SK-N-SH (cell line): Measurements from ENCODE around the gene PYY. TPM values are rescaled to one million over a fixed set of nuclear protein-coding genes. Genes with fewer than 3 reads are reported as not detected.
"Not testable (repeated sequence)": the region's sequence is repeated elsewhere in the genome, so short reads cannot be mapped to it uniquely, and the experiment has no call there.

Source experiments
- CTCF ChIA-PET: fragments of 300-600, 350-600 bp; formaldehyde crosslinking; extraction: SDS; loops from one replicate; lab custom pipeline; 2021; lab: Yijun Ruan, JAX
- POLR2A ChIA-PET: fragments of 350-600 bp; sonication (Branson Sonifier 250); formaldehyde crosslinking; extraction: SDS; loops from one replicate; lab custom pipeline; 2020; ENCODE audit warnings: antibody characterized with exemption, inconsistent platforms; lab: Yijun Ruan, JAX
- DNase-seq: peaks from one replicate; pipeline ENCODE4 v3.0.0; 2012
- H2AFZ ChIP-seq: fragments of 200-600 bp; sonication (generic); 2 replicates; pipeline ENCODE4 v1.8.1; 2016; ENCODE audit warnings: antibody characterized with exemption, mild to moderate bottlenecking, low read depth
- H3F3A ChIP-seq: fragments of 200-600 bp; sonication (generic); replicated peaks from 2 replicates; pipeline ENCODE3; 2016; ENCODE audit warnings: antibody characterized with exemption, mild to moderate bottlenecking; ENCODE audit not compliant: insufficient read depth
- H3K27ac ChIP-seq, 2 experiments: fragments of 200-500 bp in 1 of 2; fragments of 200-600 bp in 1 of 2; sonication (Bioruptor generic) in 1 of 2; sonication (generic), shearing (Covaris generic) in 1 of 2; 2 replicates each; pipeline versions ENCODE4 v1.5.1 to v1.6.1; 2014 to 2016; ENCODE audit warnings: low read depth in 2 of 2, inconsistent platforms in 1 of 2, low read length in 1 of 2, mild to moderate bottlenecking in 1 of 2, mixed read lengths in 1 of 2
- H3K27me3 ChIP-seq: fragments of 200-600 bp; sonication (generic), shearing (Covaris generic); 2 replicates; pipeline ENCODE4 v1.6.1; 2016; ENCODE audit warnings: mixed run types; ENCODE audit not compliant: insufficient read depth
- H3K36me3 ChIP-seq, 2 experiments: fragments of 200-500 bp in 1 of 2; fragments of 200-600 bp in 1 of 2; sonication (Bioruptor generic) in 1 of 2; sonication (generic) in 1 of 2; replicated peaks in 1 of 2; 2 replicates each; pipeline versions ENCODE3 to v1.5.1; 2014 to 2016; ENCODE audit warnings: low read length in 1 of 2, mild to moderate bottlenecking in 1 of 2; ENCODE audit not compliant: insufficient read depth in 2 of 2, control insufficient read depth in 1 of 2
- H3K4me1 ChIP-seq, 2 experiments: fragments of 200-500 bp in 1 of 2; fragments of 200-600 bp in 1 of 2; sonication (Bioruptor generic) in 1 of 2; sonication (generic), shearing (Covaris generic) in 1 of 2; 2 replicates each; pipeline versions ENCODE4 v1.5.1 to v1.6.1; 2014 to 2016; ENCODE audit warnings: low read depth in 1 of 2, low read length in 1 of 2, mixed run types in 1 of 2; ENCODE audit not compliant: insufficient read depth in 2 of 2, control insufficient read depth in 1 of 2
- H3K4me2 ChIP-seq: fragments of 200-600 bp; sonication (generic), shearing (Covaris generic); 2 replicates; pipeline ENCODE4 v1.6.1; 2017; ENCODE audit warnings: mixed run types
- H3K4me3 ChIP-seq, 2 experiments: fragments of 200-500 bp in 1 of 2; fragments of 200-600 bp in 1 of 2; sonication (Bioruptor generic) in 1 of 2; sonication (generic), shearing (Covaris generic) in 1 of 2; 2 replicates each; pipeline versions ENCODE4 v1.5.1 to v1.8.1; 2014 to 2016; ENCODE audit warnings: low read depth in 2 of 2, inconsistent platforms in 1 of 2, low read length in 1 of 2, mild to moderate bottlenecking in 1 of 2, mixed read lengths in 1 of 2, moderate library complexity in 1 of 2
- H3K79me2 ChIP-seq: fragments of 200-600 bp; sonication (generic); 2 replicates; pipeline ENCODE4 v1.8.1; 2017; ENCODE audit warnings: mild to moderate bottlenecking; ENCODE audit not compliant: insufficient read depth
- H3K9ac ChIP-seq: fragments of 200-600 bp; sonication (generic); 2 replicates; pipeline ENCODE4 v1.6.1; 2017; ENCODE audit warnings: mixed run types
- H3K9me2 ChIP-seq: fragments of 200-600 bp; sonication (generic); 2 replicates; pipeline ENCODE4 v1.6.1; 2017; ENCODE audit warnings: mixed run types
- H3K9me3 ChIP-seq: fragments of 200-600 bp; sonication (generic); 2 replicates; pipeline ENCODE4 v1.6.1; 2017; ENCODE audit warnings: mixed run types, mild to moderate bottlenecking, moderate library complexity
- H4K20me1 ChIP-seq: fragments of 200-600 bp; sonication (generic); 2 replicates; pipeline ENCODE4 v1.6.1; 2017; ENCODE audit warnings: mild to moderate bottlenecking, mixed run types; ENCODE audit not compliant: insufficient read depth
- CHD2 ChIP-seq: fragments of 150-350 bp; IDR thresholded peaks from 2 replicates; pipeline ENCODE4 v1.6.1; 2018; ENCODE audit warnings: low read length; ENCODE audit not compliant: partially characterized antibody
- ELF1 ChIP-seq: IDR thresholded peaks from 2 replicates; pipeline ENCODE4 v1.4.0; 2012
- EP300 ChIP-seq, 2 experiments: IDR thresholded peaks; 2 replicates each; pipeline versions ENCODE4 v1.4.0 to v1.6.1; 2012; ENCODE audit warnings: borderline replicate concordance in 1 of 2, low read depth in 1 of 2, low read length in 1 of 2
- EZH2phosphoT487 ChIP-seq: fragments of 200-600 bp; sonication (generic); IDR thresholded peaks from 2 replicates; pipeline ENCODE4 v1.6.1; 2017; ENCODE audit warnings: low read depth, mixed run types, mild to moderate bottlenecking, antibody characterized with exemption, moderate library complexity, borderline replicate concordance
- FOSL2 ChIP-seq: IDR thresholded peaks from 2 replicates; pipeline ENCODE4 v1.4.0; 2012; ENCODE audit warnings: low read depth, mild to moderate bottlenecking, moderate library complexity, borderline replicate concordance
- FOXM1 ChIP-seq: IDR thresholded peaks from 2 replicates; pipeline ENCODE4 v1.4.0; 2012; ENCODE audit warnings: low read depth, mild to moderate bottlenecking
- GABPA ChIP-seq: IDR thresholded peaks from 2 replicates; pipeline ENCODE4 v1.4.0; 2012; ENCODE audit warnings: low read depth, mild to moderate bottlenecking
- GATA2 ChIP-seq: sonication (generic); formaldehyde crosslinking; IDR thresholded peaks from 2 replicates; pipeline ENCODE4 v1.5.0; 2020; ENCODE audit warnings: mild to moderate bottlenecking, missing genetic modification reagents
- JUND ChIP-seq: IDR thresholded peaks from 2 replicates; pipeline ENCODE4 v1.4.0; 2012
- NFIC ChIP-seq: IDR thresholded peaks from 2 replicates; pipeline ENCODE4 v1.4.0; 2012; ENCODE audit warnings: borderline replicate concordance
- NRF1 ChIP-seq: IDR thresholded peaks from 2 replicates; pipeline ENCODE4 v1.6.1; 2012; ENCODE audit warnings: low read depth, mild to moderate bottlenecking, low read length
- RXRA ChIP-seq: IDR thresholded peaks from 2 replicates; pipeline ENCODE4 v1.4.0; 2012; ENCODE audit warnings: low read depth, mild to moderate bottlenecking, borderline replicate concordance
- SMC3 ChIP-seq: IDR thresholded peaks from 2 replicates; pipeline ENCODE4 v1.6.1; 2012; ENCODE audit warnings: low read depth, low read length, improper control_type of control experiment
- TAF1 ChIP-seq: IDR thresholded peaks from 2 replicates; pipeline ENCODE4 v1.6.1; 2012; ENCODE audit warnings: low read depth, mild to moderate bottlenecking, low read length, moderate library complexity, borderline replicate concordance
- TEAD4 ChIP-seq: IDR thresholded peaks from 2 replicates; pipeline ENCODE4 v1.4.0; 2012; ENCODE audit warnings: mild to moderate bottlenecking, borderline replicate concordance; ENCODE audit not compliant: insufficient read depth
- WGBS: methylation state at CpG from one replicate; pipeline ENCODE4 v1.1.6; 2017; ENCODE audit warnings: low lambda C conversion rate; 5-methylcytosine and 5-hydroxymethylcytosine counted together
- polyA plus RNA-seq, 3 experiments: library from polyadenylated mRNA; depleted of rRNA; stranded (reverse); fragments of >200 nt; gene quantifications; 2 replicates each; pipeline ENCODE4 v1.2.3, GENCODE V29; 2012
- TF ChIP-seq, protein P1 (sequence below): fragments of 150-350 bp; IDR thresholded peaks from 2 replicates; pipeline ENCODE4 v1.6.1; 2017; ENCODE audit warnings: antibody characterized with exemption, low read length, low read depth, borderline replicate concordance
- TF ChIP-seq, protein P2 (sequence below): fragments of 200-600 bp; sonication (generic); IDR thresholded peaks from 2 replicates; pipeline ENCODE4 v1.6.1; 2017; ENCODE audit warnings: antibody characterized with exemption, mild to moderate bottlenecking, moderate library complexity
- TF ChIP-seq, protein P3 (sequence below): IDR thresholded peaks from 2 replicates; pipeline ENCODE4 v1.4.0; 2012; ENCODE audit warnings: low read depth, borderline replicate concordance

The PYY gene
- polyA plus RNA-seq, 1 of the 3 experiments (the other 2 are of a cell fraction), result 0.21 TPM

DNA sequence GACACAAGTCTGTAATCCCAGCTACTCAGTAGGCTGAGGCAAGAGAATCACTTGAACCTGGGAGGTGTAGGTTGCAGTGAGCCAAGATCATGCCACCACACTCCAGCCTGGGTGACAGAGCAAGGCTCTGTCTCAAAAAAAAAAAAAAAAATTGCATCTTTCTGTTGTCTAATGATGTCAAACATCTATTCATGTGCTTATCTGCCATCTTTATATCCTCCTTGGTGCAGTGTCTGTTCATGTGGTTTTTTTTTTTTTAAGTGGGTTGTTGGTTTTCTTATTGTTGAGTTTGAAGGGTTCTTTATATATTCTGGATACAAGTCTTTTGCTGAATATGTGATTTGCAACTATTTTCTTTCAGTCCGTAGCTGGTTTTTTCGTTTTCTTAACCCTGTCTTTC is 17.7 kb upstream of the PYY start:
- H3K9ac ChIP-seq, result not testable (repeated sequence)

DNA sequence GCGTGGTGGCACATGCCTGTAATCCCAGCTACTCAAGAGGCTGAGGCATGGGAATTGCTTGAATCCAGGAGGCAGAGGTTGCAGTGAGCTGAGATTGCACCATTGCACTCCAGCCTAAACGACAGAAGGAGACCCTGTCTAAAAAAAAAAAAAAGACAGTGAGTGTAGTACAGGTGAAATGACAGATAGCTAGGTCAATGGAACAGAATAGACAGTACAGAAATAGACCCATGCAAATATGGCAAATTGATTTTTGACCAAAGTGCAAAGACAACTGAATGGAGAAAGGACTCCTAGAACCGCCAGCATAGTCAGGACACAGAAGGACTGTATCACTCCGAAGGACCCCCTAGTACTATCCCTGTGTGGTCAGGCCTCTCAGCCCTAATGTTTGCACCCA is 16.6 kb upstream of the PYY start:
- Histone ChIP-seq H3K9me3 (no peaks in the 10 kb centered on the region), H3K36me3 (no peaks in the 10 kb centered on the region), H2AFZ (no peak overlapping the region), H3K79me2 (no peaks in the 10 kb centered on the region), H3K4me3 (no peak overlapping the region), H3K4me1 (peaks cover 0 to 15% of the 10 kb centered on the region in 2 experiments; a peak in 2 of 4 replicates), H3K27me3 (no peaks in the 10 kb centered on the region; the same call in 1 of the 2 replicates), H3K9ac (no peak overlapping the region), H3F3A (no peaks in the 10 kb centered on the region), H3K4me2 (no peak overlapping the region), H3K27ac (no peak overlapping the region), H4K20me1 (no peaks in the 10 kb centered on the region), H3K9me2 (no peaks in the 10 kb centered on the region)
- TF ChIP-seq RXRA (no peak), ELF1 (no peak), EP300 (IDR thresholded peaks at IDR 0.05; ENCODE audit: borderline replicate concordance in 1 of 2, low read depth in 1 of 2, low read length in 1 of 2) (no peak), JUND (no peak), EZH2phosphoT487 (no peak), SMC3 (no peak), NFIC (no peak), GATA2 (no peak), TEAD4 (no peak), TAF1 (no peak), NRF1 (no peak), FOXM1 (no peak), FOSL2 (no peak), GABPA (no peak), CHD2 (no peak)
- TF ChIP-seq, protein P1, sequence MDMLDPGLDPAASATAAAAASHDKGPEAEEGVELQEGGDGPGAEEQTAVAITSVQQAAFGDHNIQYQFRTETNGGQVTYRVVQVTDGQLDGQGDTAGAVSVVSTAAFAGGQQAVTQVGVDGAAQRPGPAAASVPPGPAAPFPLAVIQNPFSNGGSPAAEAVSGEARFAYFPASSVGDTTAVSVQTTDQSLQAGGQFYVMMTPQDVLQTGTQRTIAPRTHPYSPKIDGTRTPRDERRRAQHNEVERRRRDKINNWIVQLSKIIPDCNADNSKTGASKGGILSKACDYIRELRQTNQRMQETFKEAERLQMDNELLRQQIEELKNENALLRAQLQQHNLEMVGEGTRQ, result no peak
- TF ChIP-seq, protein P2, sequence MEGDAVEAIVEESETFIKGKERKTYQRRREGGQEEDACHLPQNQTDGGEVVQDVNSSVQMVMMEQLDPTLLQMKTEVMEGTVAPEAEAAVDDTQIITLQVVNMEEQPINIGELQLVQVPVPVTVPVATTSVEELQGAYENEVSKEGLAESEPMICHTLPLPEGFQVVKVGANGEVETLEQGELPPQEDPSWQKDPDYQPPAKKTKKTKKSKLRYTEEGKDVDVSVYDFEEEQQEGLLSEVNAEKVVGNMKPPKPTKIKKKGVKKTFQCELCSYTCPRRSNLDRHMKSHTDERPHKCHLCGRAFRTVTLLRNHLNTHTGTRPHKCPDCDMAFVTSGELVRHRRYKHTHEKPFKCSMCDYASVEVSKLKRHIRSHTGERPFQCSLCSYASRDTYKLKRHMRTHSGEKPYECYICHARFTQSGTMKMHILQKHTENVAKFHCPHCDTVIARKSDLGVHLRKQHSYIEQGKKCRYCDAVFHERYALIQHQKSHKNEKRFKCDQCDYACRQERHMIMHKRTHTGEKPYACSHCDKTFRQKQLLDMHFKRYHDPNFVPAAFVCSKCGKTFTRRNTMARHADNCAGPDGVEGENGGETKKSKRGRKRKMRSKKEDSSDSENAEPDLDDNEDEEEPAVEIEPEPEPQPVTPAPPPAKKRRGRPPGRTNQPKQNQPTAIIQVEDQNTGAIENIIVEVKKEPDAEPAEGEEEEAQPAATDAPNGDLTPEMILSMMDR, result no peak
- TF ChIP-seq, protein P3, sequence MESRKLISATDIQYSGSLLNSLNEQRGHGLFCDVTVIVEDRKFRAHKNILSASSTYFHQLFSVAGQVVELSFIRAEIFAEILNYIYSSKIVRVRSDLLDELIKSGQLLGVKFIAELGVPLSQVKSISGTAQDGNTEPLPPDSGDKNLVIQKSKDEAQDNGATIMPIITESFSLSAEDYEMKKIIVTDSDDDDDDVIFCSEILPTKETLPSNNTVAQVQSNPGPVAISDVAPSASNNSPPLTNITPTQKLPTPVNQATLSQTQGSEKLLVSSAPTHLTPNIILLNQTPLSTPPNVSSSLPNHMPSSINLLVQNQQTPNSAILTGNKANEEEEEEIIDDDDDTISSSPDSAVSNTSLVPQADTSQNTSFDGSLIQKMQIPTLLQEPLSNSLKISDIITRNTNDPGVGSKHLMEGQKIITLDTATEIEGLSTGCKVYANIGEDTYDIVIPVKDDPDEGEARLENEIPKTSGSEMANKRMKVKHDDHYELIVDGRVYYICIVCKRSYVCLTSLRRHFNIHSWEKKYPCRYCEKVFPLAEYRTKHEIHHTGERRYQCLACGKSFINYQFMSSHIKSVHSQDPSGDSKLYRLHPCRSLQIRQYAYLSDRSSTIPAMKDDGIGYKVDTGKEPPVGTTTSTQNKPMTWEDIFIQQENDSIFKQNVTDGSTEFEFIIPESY, result no peak
- POLR2A ChIA-PET, result no interaction called here
- CTCF ChIA-PET, result interaction anchor here (0.9 kb wide), 1 partner anchor 13 kb away, joined by 5 read pairs; no protein-coding TSS in a partner anchor
- no peak for DNase-seq
- 68% methylated on average over 4 of the region's 4 CpGs for WGBS

More for the DNA sequence above, 17.7 kb upstream of the PYY start:
- H3K4me1 ChIP-seq, result peaks cover 0 to 15% of the 10 kb centered on the region in 2 experiments; a peak in 2 of 4 replicates
- H3K27ac ChIP-seq, H3K9me3 ChIP-seq, H3K4me3 ChIP-seq, H3K79me2 ChIP-seq, H3K36me3 ChIP-seq, H3K9me2 ChIP-seq, DNase-seq, H3K27me3 ChIP-seq, POLR2A ChIA-PET, H2AFZ ChIP-seq, H3K4me2 ChIP-seq, H3F3A ChIP-seq, H4K20me1 ChIP-seq: not testable (repeated sequence)
- 37% methylated on average over 2 of the region's 2 CpGs for WGBS
- CTCF ChIA-PET, result interaction anchor here (1.1 to 1.6 kb wide), 2 partner anchors 26 to 27 kb away, joined by 4 to 6 read pairs; no protein-coding TSS in a partner anchor
